Stimulated activated CD8-positive, alpha-beta memory T cell treated with anti-CD3 and anti-CD28 coated beads, Interleukin-2, amount 100 ng/mL, for 48 hours (primary cell): ENCODE results near the gene ACYP2.
"Not testable (repeated sequence)": the region's sequence is repeated elsewhere in the genome, so short reads cannot be mapped to it uniquely, and the experiment has no call there.

Experiments
- DNase-seq, 2 donors: peaks; one replicate each; pipeline ENCODE4 v3.0.0-alpha.2; 2020; ENCODE audit warnings: low read depth in 2 of 2

Gene ACYP2

GRCh38 chr2:54271189-54271588 lies 155.8 kb downstream of the ACYP2 start:
- DNase-seq: no peak

- no peak for DNase-seq
Observed at GRCh38 chr2:54271843-54272627, 156.6 kb downstream of the ACYP2 start.

- DNase-seq: no peak
Observed at GRCh38 chr2:54274781-54275242, 159.4 kb downstream of the ACYP2 start.

- no peak for DNase-seq
Observed at GRCh38 chr2:54275541-54275940, 160.1 kb downstream of the ACYP2 start.

GRCh38 chr2:54279385-54279784 lies 164.0 kb downstream of the ACYP2 start:
- DNase-seq: no peak

GRCh38 chr2:54284826-54285225 lies 169.4 kb downstream of the ACYP2 start:
- no peak for DNase-seq

- DNase-seq: no peak
Observed at GRCh38 chr2:54285451-54285850, 170.0 kb downstream of the ACYP2 start.

- DNase-seq: no peak
Observed at GRCh38 chr2:54287532-54287931, 172.1 kb downstream of the ACYP2 start.

- no peak for DNase-seq
Observed at GRCh38 chr2:54289917-54290316, 174.5 kb downstream of the ACYP2 start.

- no peak for DNase-seq
Observed at GRCh38 chr2:54290356-54291025, 175.1 kb downstream of the ACYP2 start.

GRCh38 chr2:54294665-54295064 lies 179.2 kb downstream of the ACYP2 start:
- not testable (repeated sequence) for DNase-seq

GRCh38 chr2:54295911-54296310 lies 180.5 kb downstream of the ACYP2 start:
- DNase-seq: no peak

GRCh38 chr2:54298514-54298913 lies 183.1 kb downstream of the ACYP2 start:
- no peak for DNase-seq

GRCh38 chr2:54303631-54304030 lies 188.2 kb downstream of the ACYP2 start:
- DNase-seq: no peak

GRCh38 chr2:54306556-54306955 lies 191.1 kb downstream of the ACYP2 start:
- DNase-seq: no peak

- no peak for DNase-seq
Observed at GRCh38 chr2:54308186-54308585, 192.8 kb downstream of the ACYP2 start.

- DNase-seq: no peak
Observed at GRCh38 chr2:54308782-54309181, 193.4 kb downstream of the ACYP2 start.

- DNase-seq: no peak
Observed at GRCh38 chr2:54310311-54310710, 194.9 kb downstream of the ACYP2 start.

- DNase-seq: no peak
Observed at GRCh38 chr2:54310961-54311360, 195.5 kb downstream of the ACYP2 start.

- no peak for DNase-seq
Observed at GRCh38 chr2:54313147-54313546, 197.7 kb downstream of the ACYP2 start.

- DNase-seq: no peak
Observed at GRCh38 chr2:54317973-54318372, 202.6 kb downstream of the ACYP2 start.

- DNase-seq: no peak
Observed at GRCh38 chr2:54318821-54319220, 203.4 kb downstream of the ACYP2 start.

- DNase-seq: no peak
Observed at GRCh38 chr2:54321047-54321446, 205.6 kb downstream of the ACYP2 start.
